RCC 7860 (cell line): Measurements from ENCODE around the gene UBE2QL1.

Experiments
- DNase-seq: peaks from one replicate; pipeline ENCODE4 v3.0.0-alpha.2; 2015; ENCODE audit warnings: low spot score
- FAIRE-seq: peaks from 2 replicates; lab custom pipeline; 2012; peaks lifted over from hg19 to GRCh38; lab: Jason Lieb, UNC

The UBE2QL1 gene

DNA sequence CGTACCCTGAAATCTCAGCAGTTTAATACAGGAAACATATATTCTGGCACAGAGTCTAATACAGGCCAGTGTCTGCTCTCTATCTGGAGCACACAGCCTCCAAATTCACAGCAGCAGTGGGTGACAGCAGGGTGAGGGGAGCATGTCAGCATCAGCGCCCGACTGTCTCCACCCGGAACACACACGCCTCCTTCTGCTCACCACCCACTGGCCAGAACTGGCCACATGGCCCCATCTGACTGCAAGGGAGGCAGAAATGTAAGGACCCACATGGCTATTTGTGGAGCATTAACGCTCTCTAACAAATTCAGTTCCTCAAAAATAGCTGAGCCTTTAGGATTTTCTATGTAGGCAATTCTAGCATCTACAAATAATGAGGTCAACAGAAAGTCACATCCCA lies 24.6 kb downstream of the UBE2QL1 start:
- FAIRE-seq (no peak), DNase-seq (no peak)

DNA sequence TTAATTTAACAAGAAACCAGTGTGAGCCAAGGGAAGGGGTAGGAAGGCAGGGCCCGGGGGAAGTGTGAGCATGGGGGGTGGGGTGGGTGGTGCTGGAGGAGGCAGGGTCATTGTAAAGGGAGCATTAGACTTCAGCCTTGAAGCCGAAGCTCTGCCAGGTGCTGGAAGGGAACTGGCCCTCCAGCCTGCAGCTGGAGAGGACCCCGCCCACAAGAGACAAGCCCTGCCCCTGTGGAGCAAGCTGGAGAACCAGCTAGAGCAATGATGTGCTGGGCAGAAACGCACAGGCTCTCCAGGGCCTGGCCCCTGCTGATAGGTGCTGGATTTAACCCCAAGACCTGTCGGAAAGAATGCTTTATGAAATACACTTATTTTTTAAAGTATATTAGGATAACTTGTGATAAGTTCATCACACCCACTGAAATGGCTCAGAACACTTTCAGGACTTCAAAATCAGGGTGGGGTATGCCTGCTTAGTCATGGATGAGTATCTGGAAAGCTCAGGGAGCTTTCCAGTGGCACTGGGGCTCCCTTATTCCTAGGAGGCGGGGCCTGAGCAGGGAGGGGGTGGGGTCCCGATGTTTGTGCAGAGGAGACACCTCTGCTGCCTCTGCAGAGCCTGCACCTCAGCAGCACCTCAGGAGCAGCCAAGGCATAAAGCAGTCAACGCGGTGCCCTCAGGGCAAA lies 27.1 kb downstream of the UBE2QL1 start:
- no peak for FAIRE-seq
- DNase-seq: no peak

DNA sequence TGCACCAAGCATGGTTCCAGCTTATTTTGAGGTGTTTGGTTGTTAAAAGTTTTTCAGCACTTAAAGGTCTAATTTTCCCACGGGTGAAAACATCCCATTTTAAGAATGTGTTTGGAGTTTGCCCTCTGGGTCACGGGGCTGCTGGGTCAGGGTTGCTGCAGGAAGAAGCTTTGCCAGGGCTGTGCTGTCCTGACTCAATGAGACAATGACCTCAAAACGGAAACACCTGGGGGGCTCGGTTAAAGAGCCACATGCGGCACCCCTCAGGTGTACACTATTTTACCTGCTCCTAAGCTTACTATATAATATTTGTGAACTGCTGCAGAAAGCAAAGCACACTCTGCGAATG lies 27.6 kb downstream of the UBE2QL1 start:
- DNase-seq (no peak), FAIRE-seq (no peak)

- no peak for DNase-seq
- FAIRE-seq: no peak
These were observed 30.1 kb downstream of the UBE2QL1 start for GRCh38 chr5:6478793-6479192.

GRCh38 chr5:6480133-6481051 lies 31.7 kb downstream of the UBE2QL1 start:
- FAIRE-seq (no peak), DNase-seq (no peak)

DNA sequence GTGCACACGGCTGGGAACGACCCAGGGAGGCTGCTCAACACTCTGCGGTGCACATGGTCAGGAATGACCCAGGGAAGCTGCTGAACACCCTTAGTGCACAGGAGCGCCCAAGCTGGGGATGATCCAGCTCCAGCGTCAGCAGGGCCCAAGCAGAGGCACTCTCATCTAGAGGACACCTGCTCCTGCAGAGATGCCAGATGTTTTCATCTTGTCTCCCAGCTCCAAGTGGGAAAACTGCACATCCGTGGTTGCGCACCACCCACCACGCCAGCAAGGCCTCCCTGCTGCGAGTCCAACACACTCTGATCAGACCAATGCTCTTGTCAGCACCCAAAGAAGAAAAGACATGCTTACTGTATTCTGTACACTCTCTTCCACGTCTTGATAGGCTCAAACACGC lies 34.1 kb downstream of the UBE2QL1 start:
- DNase-seq (no peak), FAIRE-seq (no peak)

DNA sequence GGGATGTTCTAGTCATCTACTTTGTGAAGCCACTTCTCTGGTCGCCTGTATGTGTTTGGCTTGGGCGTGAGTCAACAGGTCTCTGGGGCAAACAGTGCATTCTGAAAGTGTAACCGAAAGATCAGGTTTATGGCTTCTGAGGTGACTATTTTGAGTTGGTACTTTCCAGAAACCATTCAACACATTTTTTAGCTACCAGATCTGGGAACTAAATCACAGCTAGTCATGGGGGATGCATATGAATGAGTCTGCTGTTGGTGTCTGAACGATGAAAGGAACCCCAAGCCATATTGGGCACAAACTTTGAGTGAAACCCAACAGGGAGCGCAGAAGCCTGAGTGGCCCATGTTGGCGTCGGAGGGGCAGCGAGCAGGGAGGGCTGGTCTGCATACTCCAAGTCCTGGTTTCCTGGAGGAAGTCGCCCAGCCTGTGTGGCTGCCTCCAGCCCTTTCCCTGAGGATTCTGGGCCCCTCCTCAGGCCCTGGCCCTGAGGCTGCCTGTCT lies 35.3 kb downstream of the UBE2QL1 start:
- no peak for DNase-seq
- no peak for FAIRE-seq

DNA sequence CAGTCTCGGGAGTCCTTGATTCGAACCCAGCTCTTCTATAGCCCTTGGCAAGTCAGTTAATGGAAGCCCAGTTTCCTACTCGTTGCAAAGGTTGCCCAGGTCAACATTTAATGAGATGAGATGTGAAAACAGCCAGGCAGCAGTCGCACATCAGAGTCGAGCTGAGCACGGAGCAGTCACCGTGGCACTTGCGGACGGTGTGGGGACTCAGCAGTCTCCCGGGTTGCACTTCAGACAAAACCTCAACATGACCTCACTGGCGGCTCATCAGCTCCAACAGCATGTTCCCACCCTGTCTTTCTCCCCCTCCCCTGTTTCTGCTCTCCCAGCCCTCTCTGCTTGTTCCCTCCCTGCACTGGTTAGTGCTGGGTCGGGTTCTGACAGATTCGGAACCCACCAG lies 35.8 kb downstream of the UBE2QL1 start:
- DNase-seq: no peak
- no peak for FAIRE-seq

DNA sequence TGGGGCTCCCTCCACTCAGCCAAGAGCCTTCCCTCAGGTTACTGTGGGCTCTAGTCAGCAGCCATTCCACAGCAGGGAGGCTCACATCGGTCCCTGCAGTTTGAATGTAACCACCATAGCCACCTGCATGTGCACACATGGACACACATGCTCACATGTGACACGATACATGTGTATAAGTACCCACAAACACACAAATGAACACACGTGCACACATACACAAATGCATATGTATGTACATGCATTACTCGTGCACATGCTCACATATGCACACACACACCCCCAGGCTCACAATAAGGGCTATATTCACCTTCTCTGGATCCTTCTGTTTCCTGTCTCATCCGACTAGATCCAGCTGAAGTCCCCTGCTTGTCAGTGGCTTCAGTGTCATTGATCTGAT lies 36.2 kb downstream of the UBE2QL1 start:
- DNase-seq (no peak), FAIRE-seq (no peak)

DNA sequence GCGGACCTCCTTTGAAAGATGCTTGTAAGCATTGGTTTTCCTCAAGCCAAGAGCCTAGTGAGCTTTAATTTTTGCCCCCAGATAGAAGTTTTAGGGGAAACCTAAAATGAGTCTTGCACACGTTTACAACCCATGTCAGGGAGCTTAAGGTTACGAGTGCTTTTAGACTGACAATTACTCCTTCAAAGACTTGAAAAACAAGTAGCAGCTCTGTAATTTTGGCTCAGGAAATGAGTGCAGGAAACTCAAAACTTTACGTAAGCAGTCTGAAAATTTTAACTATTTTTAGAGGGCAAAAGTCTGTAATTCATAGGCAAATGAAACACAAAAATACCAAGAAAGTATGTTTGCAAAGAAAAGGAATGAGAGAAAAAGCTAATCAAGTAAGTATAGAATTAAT lies 36.8 kb downstream of the UBE2QL1 start:
- DNase-seq (no peak), FAIRE-seq (no peak)

- DNase-seq (no peak), FAIRE-seq (no peak)
These were observed 37.4 kb downstream of the UBE2QL1 start for GRCh38 chr5:6486074-6486473.

GRCh38 chr5:6487081-6487480 lies 38.4 kb downstream of the UBE2QL1 start:
- DNase-seq: no peak
- no peak for FAIRE-seq

- no peak for FAIRE-seq
- no peak for DNase-seq
These were observed 39.4 kb downstream of the UBE2QL1 start for GRCh38 chr5:6488021-6488420.

DNA sequence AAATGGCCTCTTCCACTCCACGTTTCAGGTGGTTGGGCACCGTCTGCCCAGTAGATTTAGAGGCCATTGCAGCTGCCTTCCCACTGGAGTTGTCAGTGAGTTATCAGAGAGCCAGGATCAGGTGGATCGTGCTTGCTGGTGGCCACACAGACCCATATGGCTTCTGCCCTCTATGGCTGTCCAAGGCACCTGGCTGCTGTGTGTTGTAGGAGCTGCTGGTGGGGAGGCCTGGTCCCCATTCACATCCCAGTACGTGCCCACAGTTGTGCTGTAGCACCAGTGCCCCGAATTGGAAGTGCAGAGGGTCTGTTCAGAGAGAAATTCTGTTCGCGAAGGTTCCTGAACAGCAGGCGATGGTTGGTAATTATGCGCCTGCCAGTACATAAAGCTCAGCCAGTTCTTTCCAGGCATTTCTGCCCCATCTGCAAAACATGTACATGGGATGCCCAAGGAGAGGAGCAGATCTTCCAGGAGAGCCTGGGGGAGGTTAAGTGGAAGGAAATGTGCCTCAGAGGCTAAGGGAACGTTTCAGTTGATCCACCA lies 41.1 kb downstream of the UBE2QL1 start:
- DNase-seq (no peak), FAIRE-seq (no peak)

GRCh38 chr5:6490246-6490645 lies 41.6 kb downstream of the UBE2QL1 start:
- DNase-seq (no peak), FAIRE-seq (no peak)

DNA sequence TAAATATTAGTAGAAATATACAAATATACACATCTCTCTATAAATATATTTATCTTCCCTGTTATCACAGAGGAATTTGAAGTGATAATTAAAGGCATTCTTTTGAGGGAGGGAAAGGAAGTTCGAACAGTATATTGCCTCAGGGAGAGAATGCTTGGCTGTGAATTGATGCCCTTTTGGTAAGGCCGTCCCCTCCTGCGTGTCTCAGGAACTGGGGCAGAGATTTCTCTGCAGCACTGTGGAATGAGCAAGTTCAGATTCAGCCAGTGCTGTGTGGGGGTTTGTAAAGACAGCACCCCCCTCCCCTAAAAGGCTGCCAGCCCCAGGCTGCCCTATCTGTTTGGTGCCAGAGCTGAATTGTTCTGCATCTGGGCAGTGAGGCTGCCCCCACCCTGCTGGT lies 42.0 kb downstream of the UBE2QL1 start:
- no peak for FAIRE-seq
- no peak for DNase-seq

DNA sequence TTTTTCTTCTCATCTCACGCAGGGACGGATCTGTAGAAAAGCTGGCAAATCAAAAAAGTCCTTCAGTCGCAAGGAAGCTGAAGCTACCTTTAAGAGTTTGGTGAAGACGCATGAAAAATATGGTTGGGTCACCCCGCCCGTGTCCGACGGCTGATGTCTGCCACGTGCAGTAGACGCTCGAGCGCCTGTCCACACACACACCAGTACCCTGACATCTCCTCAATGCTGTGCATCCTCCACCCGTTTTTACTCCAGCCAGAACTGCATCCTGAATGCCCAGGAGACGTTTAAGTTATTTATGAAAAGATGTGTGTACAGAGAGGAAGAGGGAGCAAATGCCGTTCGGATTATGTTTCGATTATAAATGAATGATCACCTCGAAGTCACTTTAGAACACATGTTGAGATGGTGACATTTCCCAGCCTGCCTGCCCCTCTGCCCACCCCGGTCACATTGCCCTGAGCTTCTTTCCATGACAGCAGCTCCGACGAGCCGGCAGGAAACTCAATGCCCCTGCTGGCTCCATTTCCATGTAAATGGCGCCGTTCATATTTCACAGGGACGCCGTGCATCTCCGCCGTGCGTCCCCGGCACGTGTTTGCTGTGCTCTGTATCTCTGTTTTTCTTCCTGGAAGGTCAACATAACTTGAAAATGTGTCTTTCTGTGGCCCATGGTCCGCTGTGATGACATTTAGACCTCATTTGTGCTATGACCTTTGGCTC lies 42.7 kb downstream of the UBE2QL1 start:
- FAIRE-seq: no peak
- no peak for DNase-seq

DNA sequence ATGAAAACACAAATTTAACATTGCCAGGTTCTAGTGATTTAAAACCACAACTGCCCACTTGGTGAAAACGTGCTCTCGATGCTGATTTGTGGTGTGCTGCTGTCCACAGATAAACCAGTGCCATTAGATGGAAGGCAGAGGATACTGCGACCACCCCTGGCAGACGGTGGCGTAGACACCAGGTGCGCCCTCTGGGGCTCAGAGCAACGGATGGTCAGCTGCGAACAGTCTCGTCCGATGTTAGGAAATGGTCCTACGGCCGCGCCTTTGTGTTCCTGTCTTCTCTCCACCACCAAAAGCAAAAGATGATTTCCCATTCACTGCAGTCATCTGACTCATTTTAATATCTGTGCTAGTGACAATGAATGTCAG lies 43.2 kb downstream of the UBE2QL1 start:
- FAIRE-seq: no peak
- no peak for DNase-seq

DNA sequence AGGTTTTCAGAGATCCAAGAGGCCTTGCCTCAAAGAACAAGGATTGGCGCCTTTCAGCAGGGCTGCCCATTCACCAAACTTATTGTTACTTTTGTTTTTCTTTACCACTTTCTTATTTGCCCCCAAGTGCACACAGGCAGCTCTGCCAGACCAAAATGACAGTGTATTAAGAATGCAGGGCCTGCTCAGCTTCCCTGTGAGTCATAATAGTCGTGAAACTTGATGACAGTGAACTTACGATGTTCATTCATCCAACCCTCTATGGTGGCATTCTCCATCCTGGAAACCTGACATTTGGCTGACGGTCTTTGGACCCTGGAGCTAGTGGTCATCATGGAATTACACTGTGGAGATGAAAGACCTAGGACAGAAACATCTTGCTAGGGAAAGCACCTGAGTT lies 44.3 kb downstream of the UBE2QL1 start:
- DNase-seq: no peak
- FAIRE-seq: no peak

DNA sequence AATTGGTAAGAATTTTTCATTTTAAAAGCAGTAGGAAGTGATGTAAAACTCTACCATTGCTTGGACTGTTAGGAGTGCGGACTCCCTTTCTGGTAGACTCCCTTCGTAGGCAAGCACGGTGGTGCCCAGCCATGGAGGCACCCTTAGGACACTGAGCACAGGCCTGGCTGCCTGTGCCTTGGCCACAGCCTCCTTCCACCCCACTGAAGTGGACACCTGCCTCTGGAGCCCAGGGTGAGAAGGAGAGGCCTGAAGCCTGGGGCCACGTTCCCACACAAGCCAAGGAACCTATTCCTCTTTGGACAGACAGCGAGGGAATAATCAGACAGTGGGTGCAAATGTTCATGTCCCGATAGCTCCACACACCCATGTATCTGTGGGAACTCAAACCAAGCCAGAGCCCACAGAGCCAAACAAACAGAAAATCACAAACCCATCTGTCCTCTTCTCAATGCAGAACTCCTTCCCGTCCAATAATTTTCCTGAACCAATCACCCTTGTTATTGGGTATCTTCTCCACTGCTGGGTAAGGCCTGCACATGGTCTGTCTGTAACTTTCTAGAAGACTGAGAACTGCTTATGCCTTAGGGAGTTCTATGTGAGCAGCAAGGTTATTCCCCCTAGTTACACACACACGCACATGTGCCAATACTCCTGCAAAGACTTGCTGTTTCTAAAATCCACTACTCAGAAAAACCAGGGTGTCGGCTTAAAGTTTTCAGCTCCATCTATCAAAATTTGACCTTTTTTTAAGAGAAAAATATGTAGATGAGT lies 45.2 kb downstream of the UBE2QL1 start:
- no peak for FAIRE-seq
- no peak for DNase-seq

GRCh38 chr5:6494939-6495338 lies 46.3 kb downstream of the UBE2QL1 start:
- DNase-seq: no peak

More at GRCh38 chr5:6494939-6495338, 46.3 kb downstream of the UBE2QL1 start:
- FAIRE-seq: no peak
